GM12878 (cell line): ENCODE measurements around the gene MFSD12. TPM values are rescaled to one million over a fixed set of nuclear protein-coding genes. Genes with fewer than 3 reads are reported as not detected.

Experiments
- ATAC-seq: fragments of 200-7000 bp; cut with Tn5 transposase; 3 replicates; pipeline ENCODE4 v1.9.1; 2020; ENCODE audit warnings: mild to moderate bottlenecking, moderate library complexity
- BruUV-seq: library from RNA; stranded (reverse); fragments of 400-500 nt; replicated peaks from 2 replicates; lab custom pipeline; 2021; lab: Mats Ljungman, UMichigan
- CTCF ChIA-PET: fragments of 300-600 bp; sonication (Branson Sonifier 250); formaldehyde crosslinking; extraction: SDS; loops from one replicate; lab custom pipeline; 2021; ENCODE audit warnings: inconsistent platforms; lab: Yijun Ruan, JAX
- POLR2A ChIA-PET: fragments of 350-600 bp; formaldehyde crosslinking; extraction: SDS; loops from one replicate; lab custom pipeline; 2021; ENCODE audit warnings: inconsistent platforms; lab: Charles Lee
- RAD21 ChIA-PET: fragments of 300-600 bp; sonication (Branson Sonifier 250); formaldehyde crosslinking; loops from one replicate; lab custom pipeline; 2023; ENCODE audit warnings: antibody characterized with exemption; ENCODE audit not compliant: unreplicated experiment; lab: Charles Lee
- SMC1A ChIA-PET: fragments of 300-600 bp; sonication (Branson Sonifier 250); formaldehyde crosslinking; loops from one replicate; lab custom pipeline; 2023; ENCODE audit not compliant: unreplicated experiment, uncharacterized antibody; lab: Charles Lee
- DNase-seq: peaks from one replicate; pipeline ENCODE4 v3.0.0-alpha.2; 2011; ENCODE audit warnings: low read depth, low spot score
- FAIRE-seq: peaks from 3 replicates; lab custom pipeline; 2011; peaks lifted over from hg19 to GRCh38; lab: Jason Lieb, UNC
- H2AFZ ChIP-seq: 2 replicates; pipeline ENCODE4 v1.6.0; 2011; ENCODE audit warnings: low read depth, low read length, control low read depth; ENCODE audit not compliant: control insufficient read depth
- H3K27ac ChIP-seq: 2 replicates; pipeline ENCODE4 v1.5.1; 2011; ENCODE audit warnings: control low read depth; ENCODE audit not compliant: control insufficient read depth, insufficient read depth
- H3K27me3 ChIP-seq, 2 experiments: replicated peaks in 1 of 2; 2 replicates each; pipeline versions ENCODE4 v1.6.0 to v1.6.1; 2011; ENCODE audit warnings: low read length in 1 of 2; ENCODE audit not compliant: control insufficient read depth in 2 of 2, insufficient read depth in 2 of 2
- H3K36me3 ChIP-seq, 2 experiments: 2 replicates each; pipeline ENCODE4 v1.5.1; 2011; ENCODE audit warnings: low read length in 1 of 2; ENCODE audit not compliant: control insufficient read depth in 2 of 2, insufficient read depth in 2 of 2
- H3K4me1 ChIP-seq: 2 replicates; pipeline ENCODE4 v1.6.1; 2011; ENCODE audit warnings: mild to moderate bottlenecking, low read length, moderate library complexity, mixed read lengths; ENCODE audit not compliant: control insufficient read depth, insufficient read depth
- H3K4me2 ChIP-seq: 2 replicates; pipeline ENCODE4 v1.6.0; 2011; ENCODE audit warnings: control low read depth; ENCODE audit not compliant: control insufficient read depth, insufficient read depth
- H3K4me3 ChIP-seq: fragments of 200-600 bp; sonication (generic); 2 replicates; pipeline ENCODE4 v1.5.1; 2016
- H3K79me2 ChIP-seq: 2 replicates; pipeline ENCODE4 v1.6.0; 2011; ENCODE audit warnings: low read length; ENCODE audit not compliant: control insufficient read depth, insufficient read depth
- H3K9ac ChIP-seq: 2 replicates; pipeline ENCODE4 v1.8.0; 2011; ENCODE audit warnings: low read length, control low read depth, mixed read lengths; ENCODE audit not compliant: control insufficient read depth, insufficient read depth
- H3K9me3 ChIP-seq: replicated peaks from 3 replicates; pipeline ENCODE4 v1.5.1; 2011; ENCODE audit warnings: mild to moderate bottlenecking, low read length; ENCODE audit not compliant: control insufficient read depth, insufficient read depth
- H4K20me1 ChIP-seq: 2 replicates; pipeline ENCODE4 v1.6.0; 2011; ENCODE audit not compliant: control insufficient read depth, insufficient read depth
- JUNB ChIP-seq: IDR thresholded peaks from 2 replicates; pipeline ENCODE4 v1.6.1; 2016; ENCODE audit warnings: antibody characterized with exemption, mild to moderate bottlenecking
- SREBF1 ChIP-seq: IDR thresholded peaks from 2 replicates; pipeline ENCODE4 v1.6.1; 2012; ENCODE audit warnings: mild to moderate bottlenecking, low read length
- STAT1 ChIP-seq: fragments of 450-650 bp; conservative IDR thresholded peaks from 2 replicates; pipeline ENCODE4 v1.6.1; 2014; ENCODE audit warnings: antibody characterized with exemption, mild to moderate bottlenecking
- TCF3 ChIP-seq: IDR thresholded peaks from 2 replicates; pipeline ENCODE4 v1.6.1; 2012; ENCODE audit warnings: low read depth, mild to moderate bottlenecking, low read length, borderline replicate concordance; ENCODE audit not compliant: insufficient read depth
- WGBS: methylation state at CpG from one replicate; pipeline ENCODE4 v1.1.6; 2016; ENCODE audit warnings: low lambda C conversion rate; ENCODE audit not compliant: insufficient replicate concordance, insufficient coverage; ENCODE audit errors: missing lambda C conversion rate; 5-methylcytosine and 5-hydroxymethylcytosine counted together
- in situ Hi-C: fragments of 300-500 bp; cut with MboI; formaldehyde crosslinking; loops from 9 replicates; pipeline ENCODE4 v1.14.3; 2018; ENCODE audit warnings: mixed read lengths
- intact Hi-C: fragments of 100-400 bp; cut with micrococcal nuclease; formaldehyde crosslinking; loops from one replicate; pipeline ENCODE4 v1.14.2; 2022; ENCODE audit not compliant: unreplicated experiment
- polyA plus RNA-seq, 11 experiments: library from polyadenylated mRNA; depleted of rRNA in 4 of 11; unstranded in 6 of 11; stranded (reverse) in 5 of 11; fragments of >200 nt; fragmentation: Nextera tagmentation in 4 of 11; fragmentation: Illumina TruSeq in 1 of 11; extraction: Ambion mirVana in 4 of 11; extraction: Trizol in 1 of 11; gene quantifications; 1 replicate in 1 of 11; 2 replicates in 10 of 11; pipeline versions ENCODE4 v1.2.1 to v1.2.3, GENCODE V29; 2011 to 2016; ENCODE audit warnings: inconsistent platforms in 2 of 11, missing spikeins in 2 of 11, low read depth in 1 of 11
- total RNA-seq, 4 experiments: library from RNA; depleted of rRNA in 3 of 4; stranded (reverse); fragments of >200 nt in 3 of 4; fragmentation: Illumina TruSeq in 1 of 4; extraction: Trizol in 1 of 4; gene quantifications; 2 replicates each; pipeline versions ENCODE4 v1.2.1 to v1.2.3, GENCODE V29; 2013 to 2021
- TF ChIP-seq, protein P1 (sequence below): fragments of 450-650 bp; IDR thresholded peaks from 2 replicates; pipeline ENCODE4 v1.6.1; 2018; ENCODE audit warnings: mild to moderate bottlenecking, low read depth, moderate library complexity; ENCODE audit not compliant: partially characterized antibody
- TF ChIP-seq, protein P2 (sequence below): IDR thresholded peaks from 2 replicates; pipeline ENCODE4 v1.6.1; 2012; ENCODE audit warnings: low read depth, low read length, improper control_type of control experiment
- TF ChIP-seq, protein P3 (sequence below): fragments of 450-650 bp; IDR thresholded peaks from 2 replicates; pipeline ENCODE4 v1.6.1; 2017; ENCODE audit warnings: mild to moderate bottlenecking, moderate library complexity

Gene MFSD12
- total and polyA plus RNA-seq, 10 of the 15 experiments (the other 5 are each of a cell fraction or from before 2014, with no cell fraction given): 0.58 to 65.9 (median 16.8) TPM

DNA sequence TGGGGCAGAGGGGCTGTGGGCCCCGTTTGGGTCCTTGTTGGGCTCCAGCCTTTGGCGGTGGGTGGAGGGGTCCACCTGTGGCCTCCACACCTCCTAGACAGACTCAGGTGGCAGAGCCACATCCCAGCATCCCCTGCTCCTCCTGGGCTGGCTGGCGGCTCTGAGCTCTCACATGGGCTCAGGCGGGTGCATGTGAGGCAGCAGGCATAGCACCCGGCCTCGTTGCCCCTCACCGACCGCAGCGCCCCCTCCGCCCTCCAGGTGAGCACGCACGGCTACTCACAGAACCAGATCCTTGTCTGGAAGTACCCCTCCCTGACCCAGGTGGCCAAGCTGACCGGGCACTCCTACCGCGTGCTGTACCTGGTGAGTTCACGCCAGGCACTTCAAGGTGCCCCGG, 24.4 kb downstream of the MFSD12 start:
- intact Hi-C loops (no loop called here), in situ Hi-C loops (no loop called here)
- ChIA-PET POLR2A (no interaction called here), RAD21 (no interaction called here), CTCF (no interaction called here), SMC1A (no interaction called here)
- no peaks in the 10 kb centered on the region for H4K20me1 ChIP-seq
- H3K36me3 ChIP-seq: peaks cover 9 to 29% of the 10 kb centered on the region in 2 experiments
- H3K4me3 ChIP-seq: no peak overlapping the region
- no peak overlapping the region for H2AFZ ChIP-seq
- H3K27ac ChIP-seq: no peak overlapping the region
- no peak for ATAC-seq
- no peak for TF ChIP-seq STAT1
- no peak for TF ChIP-seq JUNB
- TF ChIP-seq SREBF1: no peak
- TF ChIP-seq, protein P1, sequence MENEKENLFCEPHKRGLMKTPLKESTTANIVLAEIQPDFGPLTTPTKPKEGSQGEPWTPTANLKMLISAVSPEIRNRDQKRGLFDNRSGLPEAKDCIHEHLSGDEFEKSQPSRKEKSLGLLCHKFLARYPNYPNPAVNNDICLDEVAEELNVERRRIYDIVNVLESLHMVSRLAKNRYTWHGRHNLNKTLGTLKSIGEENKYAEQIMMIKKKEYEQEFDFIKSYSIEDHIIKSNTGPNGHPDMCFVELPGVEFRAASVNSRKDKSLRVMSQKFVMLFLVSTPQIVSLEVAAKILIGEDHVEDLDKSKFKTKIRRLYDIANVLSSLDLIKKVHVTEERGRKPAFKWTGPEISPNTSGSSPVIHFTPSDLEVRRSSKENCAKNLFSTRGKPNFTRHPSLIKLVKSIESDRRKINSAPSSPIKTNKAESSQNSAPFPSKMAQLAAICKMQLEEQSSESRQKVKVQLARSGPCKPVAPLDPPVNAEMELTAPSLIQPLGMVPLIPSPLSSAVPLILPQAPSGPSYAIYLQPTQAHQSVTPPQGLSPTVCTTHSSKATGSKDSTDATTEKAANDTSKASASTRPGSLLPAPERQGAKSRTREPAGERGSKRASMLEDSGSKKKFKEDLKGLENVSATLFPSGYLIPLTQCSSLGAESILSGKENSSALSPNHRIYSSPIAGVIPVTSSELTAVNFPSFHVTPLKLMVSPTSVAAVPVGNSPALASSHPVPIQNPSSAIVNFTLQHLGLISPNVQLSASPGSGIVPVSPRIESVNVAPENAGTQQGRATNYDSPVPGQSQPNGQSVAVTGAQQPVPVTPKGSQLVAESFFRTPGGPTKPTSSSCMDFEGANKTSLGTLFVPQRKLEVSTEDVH: no peak
- TF ChIP-seq, protein P2, sequence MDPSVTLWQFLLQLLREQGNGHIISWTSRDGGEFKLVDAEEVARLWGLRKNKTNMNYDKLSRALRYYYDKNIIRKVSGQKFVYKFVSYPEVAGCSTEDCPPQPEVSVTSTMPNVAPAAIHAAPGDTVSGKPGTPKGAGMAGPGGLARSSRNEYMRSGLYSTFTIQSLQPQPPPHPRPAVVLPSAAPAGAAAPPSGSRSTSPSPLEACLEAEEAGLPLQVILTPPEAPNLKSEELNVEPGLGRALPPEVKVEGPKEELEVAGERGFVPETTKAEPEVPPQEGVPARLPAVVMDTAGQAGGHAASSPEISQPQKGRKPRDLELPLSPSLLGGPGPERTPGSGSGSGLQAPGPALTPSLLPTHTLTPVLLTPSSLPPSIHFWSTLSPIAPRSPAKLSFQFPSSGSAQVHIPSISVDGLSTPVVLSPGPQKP: no peak
- TF ChIP-seq TCF3: no peak
- TF ChIP-seq, protein P3, sequence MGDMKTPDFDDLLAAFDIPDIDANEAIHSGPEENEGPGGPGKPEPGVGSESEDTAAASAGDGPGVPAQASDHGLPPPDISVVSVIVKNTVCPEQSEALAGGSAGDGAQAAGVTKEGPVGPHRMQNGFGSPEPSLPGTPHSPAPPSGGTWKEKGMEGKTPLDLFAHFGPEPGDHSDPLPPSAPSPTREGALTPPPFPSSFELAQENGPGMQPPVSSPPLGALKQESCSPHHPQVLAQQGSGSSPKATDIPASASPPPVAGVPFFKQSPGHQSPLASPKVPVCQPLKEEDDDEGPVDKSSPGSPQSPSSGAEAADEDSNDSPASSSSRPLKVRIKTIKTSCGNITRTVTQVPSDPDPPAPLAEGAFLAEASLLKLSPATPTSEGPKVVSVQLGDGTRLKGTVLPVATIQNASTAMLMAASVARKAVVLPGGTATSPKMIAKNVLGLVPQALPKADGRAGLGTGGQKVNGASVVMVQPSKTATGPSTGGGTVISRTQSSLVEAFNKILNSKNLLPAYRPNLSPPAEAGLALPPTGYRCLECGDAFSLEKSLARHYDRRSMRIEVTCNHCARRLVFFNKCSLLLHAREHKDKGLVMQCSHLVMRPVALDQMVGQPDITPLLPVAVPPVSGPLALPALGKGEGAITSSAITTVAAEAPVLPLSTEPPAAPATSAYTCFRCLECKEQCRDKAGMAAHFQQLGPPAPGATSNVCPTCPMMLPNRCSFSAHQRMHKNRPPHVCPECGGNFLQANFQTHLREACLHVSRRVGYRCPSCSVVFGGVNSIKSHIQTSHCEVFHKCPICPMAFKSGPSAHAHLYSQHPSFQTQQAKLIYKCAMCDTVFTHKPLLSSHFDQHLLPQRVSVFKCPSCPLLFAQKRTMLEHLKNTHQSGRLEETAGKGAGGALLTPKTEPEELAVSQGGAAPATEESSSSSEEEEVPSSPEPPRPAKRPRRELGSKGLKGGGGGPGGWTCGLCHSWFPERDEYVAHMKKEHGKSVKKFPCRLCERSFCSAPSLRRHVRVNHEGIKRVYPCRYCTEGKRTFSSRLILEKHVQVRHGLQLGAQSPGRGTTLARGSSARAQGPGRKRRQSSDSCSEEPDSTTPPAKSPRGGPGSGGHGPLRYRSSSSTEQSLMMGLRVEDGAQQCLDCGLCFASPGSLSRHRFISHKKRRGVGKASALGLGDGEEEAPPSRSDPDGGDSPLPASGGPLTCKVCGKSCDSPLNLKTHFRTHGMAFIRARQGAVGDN: no peak
- no peak for DNase-seq
- no peaks in the 10 kb centered on the region for H3K9me3 ChIP-seq
- no peaks in the 10 kb centered on the region for H3K27me3 ChIP-seq
- no peak overlapping the region for H3K4me2 ChIP-seq
- H3K79me2 ChIP-seq: no peaks in the 10 kb centered on the region
- FAIRE-seq: no peak
- no TSS peak for BruUV-seq
- WGBS: 90% methylated on average over 17 of the region's 17 CpGs
- H3K4me1 ChIP-seq: no peaks in the 10 kb centered on the region
- H3K9ac ChIP-seq: no peak overlapping the region
